GM12878 (cell line): ENCODE results near the gene SPX. TPM values are rescaled to one million over a fixed set of nuclear protein-coding genes. Genes with fewer than 3 reads are reported as not detected.

ENCODE experiments used
- ATAC-seq: fragments of 200-7000 bp; cut with Tn5 transposase; 3 replicates; pipeline ENCODE4 v1.9.1; 2020; ENCODE audit warnings: mild to moderate bottlenecking, moderate library complexity
- BruUV-seq: library from RNA; stranded (reverse); fragments of 400-500 nt; replicated peaks from 2 replicates; lab custom pipeline; 2021; lab: Mats Ljungman, UMichigan
- CTCF ChIA-PET: fragments of 300-600 bp; sonication (Branson Sonifier 250); formaldehyde crosslinking; extraction: SDS; loops from one replicate; lab custom pipeline; 2021; ENCODE audit warnings: inconsistent platforms; lab: Yijun Ruan, JAX
- POLR2A ChIA-PET: fragments of 350-600 bp; formaldehyde crosslinking; extraction: SDS; loops from one replicate; lab custom pipeline; 2021; ENCODE audit warnings: inconsistent platforms; lab: Charles Lee
- RAD21 ChIA-PET: fragments of 300-600 bp; sonication (Branson Sonifier 250); formaldehyde crosslinking; loops from one replicate; lab custom pipeline; 2023; ENCODE audit warnings: antibody characterized with exemption; ENCODE audit not compliant: unreplicated experiment; lab: Charles Lee
- SMC1A ChIA-PET: fragments of 300-600 bp; sonication (Branson Sonifier 250); formaldehyde crosslinking; loops from one replicate; lab custom pipeline; 2023; ENCODE audit not compliant: unreplicated experiment, uncharacterized antibody; lab: Charles Lee
- DNase-seq: peaks from one replicate; pipeline ENCODE4 v3.0.0-alpha.2; 2011; ENCODE audit warnings: low read depth, low spot score
- FAIRE-seq: peaks from 3 replicates; lab custom pipeline; 2011; peaks lifted over from hg19 to GRCh38; lab: Jason Lieb, UNC
- H2AFZ ChIP-seq: 2 replicates; pipeline ENCODE4 v1.6.0; 2011; ENCODE audit warnings: low read depth, low read length, control low read depth; ENCODE audit not compliant: control insufficient read depth
- H3K27ac ChIP-seq: 2 replicates; pipeline ENCODE4 v1.5.1; 2011; ENCODE audit warnings: control low read depth; ENCODE audit not compliant: control insufficient read depth, insufficient read depth
- H3K27me3 ChIP-seq, 2 experiments: replicated peaks in 1 of 2; 2 replicates each; pipeline versions ENCODE4 v1.6.0 to v1.6.1; 2011; ENCODE audit warnings: low read length in 1 of 2; ENCODE audit not compliant: control insufficient read depth in 2 of 2, insufficient read depth in 2 of 2
- H3K36me3 ChIP-seq, 2 experiments: 2 replicates each; pipeline ENCODE4 v1.5.1; 2011; ENCODE audit warnings: low read length in 1 of 2; ENCODE audit not compliant: control insufficient read depth in 2 of 2, insufficient read depth in 2 of 2
- H3K4me1 ChIP-seq: 2 replicates; pipeline ENCODE4 v1.6.1; 2011; ENCODE audit warnings: mild to moderate bottlenecking, low read length, moderate library complexity, mixed read lengths; ENCODE audit not compliant: control insufficient read depth, insufficient read depth
- H3K4me2 ChIP-seq: 2 replicates; pipeline ENCODE4 v1.6.0; 2011; ENCODE audit warnings: control low read depth; ENCODE audit not compliant: control insufficient read depth, insufficient read depth
- H3K4me3 ChIP-seq: fragments of 200-600 bp; sonication (generic); 2 replicates; pipeline ENCODE4 v1.5.1; 2016
- H3K79me2 ChIP-seq: 2 replicates; pipeline ENCODE4 v1.6.0; 2011; ENCODE audit warnings: low read length; ENCODE audit not compliant: control insufficient read depth, insufficient read depth
- H3K9ac ChIP-seq: 2 replicates; pipeline ENCODE4 v1.8.0; 2011; ENCODE audit warnings: low read length, control low read depth, mixed read lengths; ENCODE audit not compliant: control insufficient read depth, insufficient read depth
- H3K9me3 ChIP-seq: replicated peaks from 3 replicates; pipeline ENCODE4 v1.5.1; 2011; ENCODE audit warnings: mild to moderate bottlenecking, low read length; ENCODE audit not compliant: control insufficient read depth, insufficient read depth
- H4K20me1 ChIP-seq: 2 replicates; pipeline ENCODE4 v1.6.0; 2011; ENCODE audit not compliant: control insufficient read depth, insufficient read depth
- BCL11A ChIP-seq: IDR thresholded peaks from 2 replicates; pipeline ENCODE4 v1.6.1; 2011; ENCODE audit warnings: low read depth, low read length
- EGR1 ChIP-seq, 2 experiments: IDR thresholded peaks; 1 replicate in 1 of 2; 2 replicates in 1 of 2; pipeline ENCODE4 v1.6.1; 2011 to 2012; ENCODE audit warnings: low read depth in 2 of 2, low read length in 2 of 2, borderline replicate concordance in 1 of 2, mild to moderate bottlenecking in 1 of 2, moderate library complexity in 1 of 2
- ETV6 ChIP-seq, 2 experiments: fragments of 450-650 bp in 1 of 2; IDR thresholded peaks in 1 of 2; conservative IDR thresholded peaks in 1 of 2; 2 replicates each; pipeline ENCODE4 v1.6.1; 2014; ENCODE audit warnings: antibody characterized with exemption in 1 of 2, borderline replicate concordance in 1 of 2, low read depth in 1 of 2, mild to moderate bottlenecking in 1 of 2, moderate library complexity in 1 of 2
- HSF1 ChIP-seq: fragments of 150-350 bp; IDR thresholded peaks from 2 replicates; pipeline ENCODE4 v1.6.1; 2014; ENCODE audit warnings: mild to moderate bottlenecking, low read depth, low read length
- IRF4 ChIP-seq: IDR thresholded peaks from 2 replicates; pipeline ENCODE4 v1.6.1; 2011; ENCODE audit warnings: low read depth, low read length
- KAT2A ChIP-seq: conservative IDR thresholded peaks from 2 replicates; pipeline ENCODE4 v1.6.1; 2011; ENCODE audit warnings: low read depth, low read length; ENCODE audit not compliant: control insufficient read depth
- MAX ChIP-seq: IDR thresholded peaks from 2 replicates; pipeline ENCODE4 v1.6.1; 2012; ENCODE audit warnings: low read depth, low read length, improper control_type of control experiment
- MTA3 ChIP-seq: IDR thresholded peaks from 2 replicates; pipeline ENCODE4 v1.6.1; 2012; ENCODE audit warnings: low read length, inconsistent platforms, borderline replicate concordance
- MXI1 ChIP-seq: fragments of 150-350 bp; IDR thresholded peaks from 2 replicates; pipeline ENCODE4 v1.6.1; 2011; ENCODE audit warnings: low read depth, mild to moderate bottlenecking, inconsistent platforms, low read length, improper control_type of control experiment
- NFYA ChIP-seq: IDR thresholded peaks from 2 replicates; pipeline ENCODE4 v1.6.1; 2011; ENCODE audit warnings: low read depth, mild to moderate bottlenecking, low read length, improper control_type of control experiment, borderline replicate concordance
- NR2C1 ChIP-seq: fragments of 450-650 bp; IDR thresholded peaks from 2 replicates; pipeline ENCODE4 v1.6.1; 2017; ENCODE audit warnings: antibody characterized with exemption, mild to moderate bottlenecking, moderate library complexity
- PRDM15 ChIP-seq: fragments of 450-650 bp; formaldehyde crosslinking; IDR thresholded peaks from 2 replicates; pipeline ENCODE4 v1.4.0; 2020; ENCODE audit warnings: mild to moderate bottlenecking, moderate library complexity
- SIX5 ChIP-seq: IDR thresholded peaks from 2 replicates; pipeline ENCODE4 v1.6.1; 2011; ENCODE audit warnings: mild to moderate bottlenecking, low read depth, low read length, moderate library complexity; ENCODE audit not compliant: severe bottlenecking
- SUPT20H ChIP-seq: IDR thresholded peaks from 2 replicates; pipeline ENCODE4 v1.6.1; 2011; ENCODE audit warnings: low read depth, mild to moderate bottlenecking, low read length, moderate library complexity, borderline replicate concordance; ENCODE audit not compliant: control insufficient read depth
- ZBTB4 ChIP-seq: fragments of 450-650 bp; formaldehyde crosslinking; IDR thresholded peaks from 2 replicates; pipeline ENCODE4 v1.4.0; 2022; ENCODE audit warnings: mild to moderate bottlenecking, moderate library complexity
- WGBS: methylation state at CpG from one replicate; pipeline ENCODE4 v1.1.6; 2016; ENCODE audit warnings: low lambda C conversion rate; ENCODE audit not compliant: insufficient replicate concordance, insufficient coverage; ENCODE audit errors: missing lambda C conversion rate; 5-methylcytosine and 5-hydroxymethylcytosine counted together
- in situ Hi-C: fragments of 300-500 bp; cut with MboI; formaldehyde crosslinking; loops from 9 replicates; pipeline ENCODE4 v1.14.3; 2018; ENCODE audit warnings: mixed read lengths
- intact Hi-C: fragments of 100-400 bp; cut with micrococcal nuclease; formaldehyde crosslinking; loops from one replicate; pipeline ENCODE4 v1.14.2; 2022; ENCODE audit not compliant: unreplicated experiment
- polyA plus RNA-seq, 11 experiments: library from polyadenylated mRNA; depleted of rRNA in 4 of 11; unstranded in 6 of 11; stranded (reverse) in 5 of 11; fragments of >200 nt; fragmentation: Nextera tagmentation in 4 of 11; fragmentation: Illumina TruSeq in 1 of 11; extraction: Ambion mirVana in 4 of 11; extraction: Trizol in 1 of 11; gene quantifications; 1 replicate in 1 of 11; 2 replicates in 10 of 11; pipeline versions ENCODE4 v1.2.1 to v1.2.3, GENCODE V29; 2011 to 2016; ENCODE audit warnings: inconsistent platforms in 2 of 11, missing spikeins in 2 of 11, low read depth in 1 of 11
- total RNA-seq, 4 experiments: library from RNA; depleted of rRNA in 3 of 4; stranded (reverse); fragments of >200 nt in 3 of 4; fragmentation: Illumina TruSeq in 1 of 4; extraction: Trizol in 1 of 4; gene quantifications; 2 replicates each; pipeline versions ENCODE4 v1.2.1 to v1.2.3, GENCODE V29; 2013 to 2021

Gene SPX
- total and polyA plus RNA-seq, 10 of the 15 experiments (the other 5 are each of a cell fraction or from before 2014, with no cell fraction given): 0.05 TPM; not detected in 8

DNA sequence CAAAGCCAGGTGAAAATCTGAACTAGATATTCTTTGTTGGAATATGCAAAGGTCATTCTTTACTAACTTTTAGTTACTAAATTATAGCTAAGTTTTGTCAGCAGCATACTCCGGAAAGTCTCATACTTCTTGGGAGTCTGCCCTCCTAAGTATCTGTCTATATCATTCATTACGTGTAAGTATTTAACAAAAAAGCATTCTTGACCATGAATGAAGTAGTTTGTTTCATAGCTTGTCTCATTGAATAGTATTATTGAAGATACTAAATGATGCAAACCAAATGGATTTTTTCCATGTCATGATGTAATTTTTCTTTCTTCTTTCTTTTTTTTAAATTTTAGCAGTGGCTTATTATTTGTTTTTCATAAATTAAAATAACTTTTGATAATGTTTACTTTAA, 9.8 kb upstream of the SPX start:
- no peaks in the 10 kb centered on the region for H3K9me3 ChIP-seq
- H4K20me1 ChIP-seq: no peaks in the 10 kb centered on the region
- no peak overlapping the region for H3K4me2 ChIP-seq
- H3K79me2 ChIP-seq: no peaks in the 10 kb centered on the region
- H3K27me3 ChIP-seq: no peaks in the 10 kb centered on the region
- H3K27ac ChIP-seq: no peak overlapping the region
- BruUV-seq: no TSS peak
- ChIA-PET CTCF (no interaction called here), SMC1A (no interaction called here), POLR2A (interaction anchor here (1.1 kb wide), 1 partner anchor 15 kb away, joined by 5 read pairs; the partner anchor contains the start of genes GOLT1B and RECQL), RAD21 (no interaction called here)
- no peak overlapping the region for H2AFZ ChIP-seq
- DNase-seq (no peak), FAIRE-seq (no peak), ATAC-seq (no peak)
- in situ Hi-C loops (no loop called here), intact Hi-C loops (no loop called here)
- no peaks in the 10 kb centered on the region for H3K4me1 ChIP-seq
- no peak overlapping the region for H3K9ac ChIP-seq
- no peak overlapping the region for H3K4me3 ChIP-seq
- WGBS: 98% methylated on average over 2 of the region's 2 CpGs
- peaks cover 0 to 19% of the 10 kb centered on the region in 2 experiments; a peak in 2 of 4 replicates for H3K36me3 ChIP-seq
- TF ChIP-seq MAX (no peak), ETV6 (conservative IDR thresholded peaks at IDR 0.05 in 1 of 2, IDR thresholded peaks at IDR 0.05 in 1 of 2; ENCODE audit: borderline replicate concordance in 1 of 2, low read depth in 1 of 2) (no peak), KAT2A (no peak), ZBTB4 (no peak), PRDM15 (CRISPR knock-in tag) (no peak), MXI1 (no peak), MTA3 (no peak), BCL11A (no peak), NFYA (no peak), NR2C1 (no peak), SIX5 (no peak), HSF1 (no peak), IRF4 (no peak), EGR1 (IDR thresholded peaks at IDR 0.05; ENCODE audit: borderline replicate concordance in 1 of 2, low read depth in 2 of 2, low read length in 2 of 2) (no peak), SUPT20H (no peak)
